ENCODE data around the gene KLHL30. TPM values are rescaled to one million over a fixed set of nuclear protein-coding genes. Genes with fewer than 3 reads are reported as not detected.

Gene KLHL30
- total RNA-seq, 2 donors from 2014 or later = 0.18 to 0.28 TPM

GRCh38 chr2:238116298-238117198, 21.9 kb upstream of the KLHL30 start:
- ATAC-seq = no peak
- no peak for DNase-seq
- intact Hi-C loops (cut with DNase I, micrococcal nuclease) = no loop called here

GRCh38 chr2:238117199-238118154, 21.0 kb upstream of the KLHL30 start:
- DNase-seq (no peak), ATAC-seq (no peak)
- intact Hi-C loops (cut with DNase I, micrococcal nuclease) = no loop called here

GRCh38 chr2:238119756-238120462, 18.6 kb upstream of the KLHL30 start:
- ATAC-seq (no peak), DNase-seq (no peak)
- intact Hi-C loops (cut with DNase I, micrococcal nuclease) = no loop called here

- no peak for ATAC-seq
- DNase-seq = no peak
- intact Hi-C loops (cut with DNase I, micrococcal nuclease) = no loop called here
Measured at GRCh38 chr2:238120463-238121298, 17.8 kb upstream of the KLHL30 start.

- ATAC-seq (no peak), DNase-seq (no peak)
- intact Hi-C loops (cut with DNase I, micrococcal nuclease) = no loop called here
Measured at GRCh38 chr2:238121511-238122286, 16.8 kb upstream of the KLHL30 start.

GRCh38 chr2:238122287-238123217, 15.9 kb upstream of the KLHL30 start:
- intact Hi-C loops (cut with DNase I, micrococcal nuclease) = no loop called here
- no peak for ATAC-seq

GRCh38 chr2:238123218-238123971, 15.1 kb upstream of the KLHL30 start:
- DNase-seq (no peak), ATAC-seq (no peak)
- intact Hi-C loops (cut with DNase I, micrococcal nuclease) = no loop called here

More at GRCh38 chr2:238122287-238123217, 15.9 kb upstream of the KLHL30 start:
- DNase-seq = no peak

GRCh38 chr2:238123991-238124470, 14.4 kb upstream of the KLHL30 start:
- ATAC-seq = no peak
- intact Hi-C loops (cut with DNase I, micrococcal nuclease) = no loop called here
- no peak for DNase-seq

- no peak for DNase-seq
- ATAC-seq = no peak
- intact Hi-C loops (cut with DNase I, micrococcal nuclease) = no loop called here
Measured at GRCh38 chr2:238124488-238125126, 13.9 kb upstream of the KLHL30 start.

- intact Hi-C loops (cut with DNase I, micrococcal nuclease) = no loop called here
- no peak for ATAC-seq
- DNase-seq = no peak
Measured at GRCh38 chr2:238125127-238125885, 13.2 kb upstream of the KLHL30 start.

DNA sequence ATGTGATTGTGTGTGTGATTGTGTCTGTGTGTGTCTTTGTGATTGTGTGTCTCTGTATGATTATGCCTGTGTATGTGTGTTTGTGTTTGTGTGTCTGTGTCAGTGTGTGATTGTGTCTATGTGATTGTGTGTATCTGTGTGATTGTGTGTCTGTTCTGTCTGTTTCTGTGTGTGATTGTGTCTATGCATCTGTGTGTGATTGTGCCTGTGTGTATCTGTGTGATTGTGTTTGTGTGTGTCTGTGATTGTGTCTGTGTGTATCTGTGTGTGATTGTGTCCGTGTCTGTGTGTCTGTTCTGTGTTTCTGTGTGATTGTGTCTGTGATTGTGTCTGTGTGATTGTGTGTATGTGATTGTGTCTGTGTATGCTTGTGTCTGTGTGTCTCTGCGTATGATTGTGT, 12.1 kb upstream of the KLHL30 start:
- intact Hi-C loops (cut with DNase I, micrococcal nuclease) = no loop called here
- no peak for ATAC-seq
- DNase-seq = no peak

- ATAC-seq = no peak
- DNase-seq = no peak
- intact Hi-C loops (cut with DNase I, micrococcal nuclease) = no loop called here
Measured at GRCh38 chr2:238126775-238127164, 11.7 kb upstream of the KLHL30 start.

GRCh38 chr2:238127165-238128060, 11.1 kb upstream of the KLHL30 start:
- DNase-seq (no peak), ATAC-seq (peak; percentile 38)
- intact Hi-C loops (cut with DNase I, micrococcal nuclease) = no loop called here

GRCh38 chr2:238128061-238128440, 10.4 kb upstream of the KLHL30 start:
- DNase-seq (no peak), ATAC-seq (no peak)
- intact Hi-C loops (cut with DNase I, micrococcal nuclease) = no loop called here
